ENCODE measurements around the gene PPFIBP1. TPM values are rescaled to one million over a fixed set of nuclear protein-coding genes. Genes with fewer than 3 reads are reported as not detected.

Gene PPFIBP1
- total and polyA plus RNA-seq, 9 of the 15 experiments (the other 6 are each of a cell fraction or from before 2014, with no cell fraction given), result 0.46 to 3.5 (median 1.8) TPM

DNA sequence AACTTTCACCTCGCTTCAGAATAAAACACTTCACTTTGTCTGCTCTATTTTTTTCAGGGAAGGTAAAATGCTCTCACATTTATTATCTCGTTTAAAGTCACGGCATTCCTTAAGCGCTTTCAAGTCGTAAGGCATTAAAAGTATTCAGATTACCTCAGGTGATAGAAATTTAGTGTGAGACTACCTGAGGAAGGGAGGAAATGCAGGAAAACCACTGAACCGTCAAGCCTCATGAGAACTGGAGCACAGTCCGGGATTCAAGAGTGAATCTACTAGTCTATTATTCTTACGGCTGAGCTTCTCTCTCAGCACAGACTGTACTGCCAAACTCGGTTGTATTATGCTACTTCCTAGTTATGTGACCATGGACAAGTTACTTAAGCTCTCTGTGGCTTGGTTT lies 8.3 kb upstream of the PPFIBP1 start:
- in situ Hi-C loops (cut with MboI), result no loop called here
- no peak overlapping the region for H3K27ac ChIP-seq (ENCODE audit: extremely low read depth, low read depth, low read length)
- intact Hi-C loops (cut with micrococcal nuclease), result no loop called here
- H3K4me3 ChIP-seq, result no peak overlapping the region
- H3K4me2 ChIP-seq (ENCODE audit: insufficient read depth, low read length), result no peak overlapping the region
- no peaks in the 10 kb centered on the region for H3K79me2 ChIP-seq (ENCODE audit: control insufficient read depth, insufficient read depth, low read length)
- H3K4me1 ChIP-seq (replicated peaks in 1 of 2; ENCODE audit: control insufficient read depth in 2 of 2, insufficient read depth in 2 of 2, low read length in 2 of 2), result peaks cover 0 to 3% of the 10 kb centered on the region in 2 experiments; a peak in 2 of 5 replicates
- FAIRE-seq, result no peak
- H3K27me3 ChIP-seq (ENCODE audit: control insufficient read depth in 2 of 2, insufficient read depth in 2 of 2, low read length in 2 of 2), result peaks cover 15 to 17% of the 10 kb centered on the region in 2 experiments; a peak in 4 of 5 replicates
- ATAC-seq, result no peak
- H4K20me1 ChIP-seq (replicated peaks; ENCODE audit: control insufficient read depth, insufficient read depth, low read length), result no peaks in the 10 kb centered on the region
- ChIA-PET CTCF (ENCODE audit: low intra/inter-chr PET ratio) (no interaction called here), POLR2A (no interaction called here)
- no peaks in the 10 kb centered on the region for H3K9me1 ChIP-seq (ENCODE audit: control insufficient read depth, insufficient read depth, low read length)
- BruUV-seq (replicated peaks), result no TSS peak
- no peak overlapping the region for H3K9ac ChIP-seq (ENCODE audit: insufficient read depth in 1 of 2, low read depth in 2 of 2, low read length in 2 of 2)
- DNase-seq (ENCODE audit: extremely low read depth in 1 of 4, low spot score in 3 of 4), result no peak
- TF ChIP-seq ZNF449 (CRISPR knock-in tag; IDR thresholded peaks at IDR 0.05) (no peak), ZNF707 (CRISPR knock-in tag; conservative IDR thresholded peaks at IDR 0.05) (no peak), ZC3H11A (IDR thresholded peaks at IDR 0.05; ENCODE audit: low read depth, low read length) (no peak), SETDB1 (IDR thresholded peaks at IDR 0.05; ENCODE audit: low read length) (no peak), FOXA1 (IDR thresholded peaks at IDR 0.05; ENCODE audit: borderline replicate concordance) (no peak), ZNF830 (CRISPR knock-in tag; IDR thresholded peaks at IDR 0.05) (no peak), TEAD2 (tag; IDR thresholded peaks at IDR 0.05) (no peak), TGIF2 (CRISPR knock-in tag; IDR thresholded peaks at IDR 0.05) (no peak), THRAP3 (IDR thresholded peaks at IDR 0.05; ENCODE audit: borderline replicate concordance) (no peak), HNRNPK (IDR thresholded peaks at IDR 0.05; ENCODE audit: low read depth, low read length, poor library complexity, severe bottlenecking) (no peak), THRA (IDR thresholded peaks at IDR 0.05) (no peak), RNF2 (IDR thresholded peaks at IDR 0.05) (no peak), TRIM28 (IDR thresholded peaks at IDR 0.05) (no peak)
- TF ChIP-seq, protein P1, sequence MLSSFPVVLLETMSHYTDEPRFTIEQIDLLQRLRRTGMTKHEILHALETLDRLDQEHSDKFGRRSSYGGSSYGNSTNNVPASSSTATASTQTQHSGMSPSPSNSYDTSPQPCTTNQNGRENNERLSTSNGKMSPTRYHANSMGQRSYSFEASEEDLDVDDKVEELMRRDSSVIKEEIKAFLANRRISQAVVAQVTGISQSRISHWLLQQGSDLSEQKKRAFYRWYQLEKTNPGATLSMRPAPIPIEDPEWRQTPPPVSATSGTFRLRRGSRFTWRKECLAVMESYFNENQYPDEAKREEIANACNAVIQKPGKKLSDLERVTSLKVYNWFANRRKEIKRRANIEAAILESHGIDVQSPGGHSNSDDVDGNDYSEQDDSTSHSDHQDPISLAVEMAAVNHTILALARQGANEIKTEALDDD (IDR thresholded peaks at IDR 0.05), result no peak
- TF ChIP-seq, protein P2, sequence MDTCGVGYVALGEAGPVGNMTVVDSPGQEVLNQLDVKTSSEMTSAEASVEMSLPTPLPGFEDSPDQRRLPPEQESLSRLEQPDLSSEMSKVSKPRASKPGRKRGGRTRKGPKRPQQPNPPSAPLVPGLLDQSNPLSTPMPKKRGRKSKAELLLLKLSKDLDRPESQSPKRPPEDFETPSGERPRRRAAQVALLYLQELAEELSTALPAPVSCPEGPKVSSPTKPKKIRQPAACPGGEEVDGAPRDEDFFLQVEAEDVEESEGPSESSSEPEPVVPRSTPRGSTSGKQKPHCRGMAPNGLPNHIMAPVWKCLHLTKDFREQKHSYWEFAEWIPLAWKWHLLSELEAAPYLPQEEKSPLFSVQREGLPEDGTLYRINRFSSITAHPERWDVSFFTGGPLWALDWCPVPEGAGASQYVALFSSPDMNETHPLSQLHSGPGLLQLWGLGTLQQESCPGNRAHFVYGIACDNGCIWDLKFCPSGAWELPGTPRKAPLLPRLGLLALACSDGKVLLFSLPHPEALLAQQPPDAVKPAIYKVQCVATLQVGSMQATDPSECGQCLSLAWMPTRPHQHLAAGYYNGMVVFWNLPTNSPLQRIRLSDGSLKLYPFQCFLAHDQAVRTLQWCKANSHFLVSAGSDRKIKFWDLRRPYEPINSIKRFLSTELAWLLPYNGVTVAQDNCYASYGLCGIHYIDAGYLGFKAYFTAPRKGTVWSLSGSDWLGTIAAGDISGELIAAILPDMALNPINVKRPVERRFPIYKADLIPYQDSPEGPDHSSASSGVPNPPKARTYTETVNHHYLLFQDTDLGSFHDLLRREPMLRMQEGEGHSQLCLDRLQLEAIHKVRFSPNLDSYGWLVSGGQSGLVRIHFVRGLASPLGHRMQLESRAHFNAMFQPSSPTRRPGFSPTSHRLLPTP (IDR thresholded peaks at IDR 0.05; ENCODE audit: borderline replicate concordance, extremely low read depth, insufficient read length), result no peak
- WGBS (ENCODE audit: insufficient coverage, low coverage, missing lambda C conversion rate), result 3% methylated on average over 9 of the region's 9 CpGs
- H3K9me3 ChIP-seq (replicated peaks; ENCODE audit: control insufficient read depth, insufficient read depth, low read depth, low read length), result no peaks in the 10 kb centered on the region
- H3K36me3 ChIP-seq (ENCODE audit: control insufficient read depth, insufficient read depth, low read length), result no peaks in the 10 kb centered on the region
- no peak overlapping the region for H2AFZ ChIP-seq (ENCODE audit: low read depth, low read length)

Measured in K562 (cell line).